ENCODE data around the gene FBXO7. TPM values are rescaled to one million over a fixed set of nuclear protein-coding genes. Genes with fewer than 3 reads are reported as not detected.

The FBXO7 gene
- total RNA-seq, 6 donors from 2014 or later = 69.9 to 115 (median 85.4) TPM

GRCh38 chr22:32487461-32487860 is 12.8 kb downstream of the FBXO7 start:
- H3K27ac ChIP-seq = no peak overlapping the region
- H3K9me3 ChIP-seq = no peaks in the 10 kb centered on the region
- peaks cover 8 to 15% (median 12%) of the 10 kb centered on the region in 4 donors for H3K4me1 ChIP-seq
- DNase-seq (no peak), ATAC-seq (ENCODE audit: low FRiP score in 2 of 2) (no peak)
- 86 to 94% methylated on average over 1 of the region's 1 CpG for WGBS, 2 donors
- TF ChIP-seq POLR2A (IDR thresholded peaks at IDR 0.05) (no peak), EP300 (IDR thresholded peaks at IDR 0.05) (no peak), POLR2AphosphoS5 (IDR thresholded peaks at IDR 0.05) (no peak)
- TF ChIP-seq, protein P1, sequence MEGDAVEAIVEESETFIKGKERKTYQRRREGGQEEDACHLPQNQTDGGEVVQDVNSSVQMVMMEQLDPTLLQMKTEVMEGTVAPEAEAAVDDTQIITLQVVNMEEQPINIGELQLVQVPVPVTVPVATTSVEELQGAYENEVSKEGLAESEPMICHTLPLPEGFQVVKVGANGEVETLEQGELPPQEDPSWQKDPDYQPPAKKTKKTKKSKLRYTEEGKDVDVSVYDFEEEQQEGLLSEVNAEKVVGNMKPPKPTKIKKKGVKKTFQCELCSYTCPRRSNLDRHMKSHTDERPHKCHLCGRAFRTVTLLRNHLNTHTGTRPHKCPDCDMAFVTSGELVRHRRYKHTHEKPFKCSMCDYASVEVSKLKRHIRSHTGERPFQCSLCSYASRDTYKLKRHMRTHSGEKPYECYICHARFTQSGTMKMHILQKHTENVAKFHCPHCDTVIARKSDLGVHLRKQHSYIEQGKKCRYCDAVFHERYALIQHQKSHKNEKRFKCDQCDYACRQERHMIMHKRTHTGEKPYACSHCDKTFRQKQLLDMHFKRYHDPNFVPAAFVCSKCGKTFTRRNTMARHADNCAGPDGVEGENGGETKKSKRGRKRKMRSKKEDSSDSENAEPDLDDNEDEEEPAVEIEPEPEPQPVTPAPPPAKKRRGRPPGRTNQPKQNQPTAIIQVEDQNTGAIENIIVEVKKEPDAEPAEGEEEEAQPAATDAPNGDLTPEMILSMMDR (IDR thresholded peaks at IDR 0.05) = no peak
- no peak overlapping the region for H3K4me3 ChIP-seq
- H3K36me3 ChIP-seq = peaks cover 21 to 87% (median 39%) of the 10 kb centered on the region in 4 donors
- H3K27me3 ChIP-seq = no peaks in the 10 kb centered on the region

- Histone ChIP-seq H3K4me1 (no peaks in the 10 kb centered on the region), H3K36me3 (peaks cover 37 to 100% (median 54%) of the 10 kb centered on the region in 4 donors), H3K4me3 (no peak overlapping the region), H3K27me3 (no peaks in the 10 kb centered on the region), H3K27ac (no peak overlapping the region), H3K9me3 (no peaks in the 10 kb centered on the region)
- TF ChIP-seq EP300 (IDR thresholded peaks at IDR 0.05) (no peak), POLR2AphosphoS5 (IDR thresholded peaks at IDR 0.05) (no peak), POLR2A (IDR thresholded peaks at IDR 0.05) (no peak)
- TF ChIP-seq, protein P1 (IDR thresholded peaks at IDR 0.05) = no peak
- no peak for DNase-seq
- 97 to 98% methylated on average over 2 of the region's 2 CpGs for WGBS, 2 donors
- no peak for ATAC-seq (ENCODE audit: low FRiP score in 2 of 2)
Observed at GRCh38 chr22:32489377-32489776, 14.8 kb downstream of the FBXO7 start.

- H3K9me3 ChIP-seq = no peaks in the 10 kb centered on the region
- H3K27me3 ChIP-seq = no peaks in the 10 kb centered on the region
- 94 to 98% methylated on average over 6 of the region's 6 CpGs for WGBS, 2 donors
- H3K4me3 ChIP-seq = no peak overlapping the region
- no peak for DNase-seq
- no peak for TF ChIP-seq POLR2A (IDR thresholded peaks at IDR 0.05)
- TF ChIP-seq POLR2AphosphoS5 (IDR thresholded peaks at IDR 0.05) = no peak
- no peak for TF ChIP-seq EP300 (IDR thresholded peaks at IDR 0.05)
- TF ChIP-seq, protein P1 (IDR thresholded peaks at IDR 0.05) = no peak
- no peak overlapping the region for H3K27ac ChIP-seq
- H3K4me1 ChIP-seq = no peaks in the 10 kb centered on the region
- ATAC-seq (ENCODE audit: low FRiP score in 2 of 2) = no peak
- peaks cover 36 to 100% (median 53%) of the 10 kb centered on the region in 4 donors for H3K36me3 ChIP-seq
Observed at GRCh38 chr22:32490279-32490678, 15.7 kb downstream of the FBXO7 start.

GRCh38 chr22:32492111-32492510 is 17.5 kb downstream of the FBXO7 start:
- TF ChIP-seq EP300 (IDR thresholded peaks at IDR 0.05) (no peak), POLR2AphosphoS5 (IDR thresholded peaks at IDR 0.05) (no peak), POLR2A (IDR thresholded peaks at IDR 0.05) (no peak)
- TF ChIP-seq, protein P1 (IDR thresholded peaks at IDR 0.05) = no peak
- no peak overlapping the region for H3K27ac ChIP-seq
- H3K4me3 ChIP-seq = no peak overlapping the region
- H3K4me1 ChIP-seq = no peaks in the 10 kb centered on the region
- no peaks in the 10 kb centered on the region for H3K27me3 ChIP-seq
- no peak for ATAC-seq (ENCODE audit: low FRiP score in 2 of 2)
- H3K9me3 ChIP-seq = no peaks in the 10 kb centered on the region
- 81 to 83% methylated on average over 2 of the region's 2 CpGs for WGBS, 2 donors
- DNase-seq = no peak
- peaks cover 37 to 100% (median 54%) of the 10 kb centered on the region in 4 donors for H3K36me3 ChIP-seq

DNA sequence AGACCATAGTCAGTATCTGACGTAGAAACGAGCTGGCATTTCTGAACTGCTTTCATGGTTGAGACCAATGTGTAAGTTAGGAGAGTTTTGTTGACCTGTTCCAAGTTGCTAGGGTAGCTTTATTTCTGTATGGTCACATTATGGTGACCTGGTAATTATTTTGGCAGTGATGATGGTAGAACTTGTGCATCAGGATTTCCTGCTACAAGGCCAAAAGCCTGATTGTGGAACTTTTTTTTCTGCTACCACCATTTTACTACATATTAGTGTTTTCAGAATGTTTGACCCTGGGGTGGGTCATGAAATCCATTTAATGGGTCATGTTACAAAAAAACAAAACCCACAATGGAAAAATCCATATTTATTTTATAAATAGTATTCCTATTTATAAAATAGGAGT is 18.9 kb downstream of the FBXO7 start:
- Histone ChIP-seq H3K27me3 (no peaks in the 10 kb centered on the region), H3K4me3 (no peak overlapping the region), H3K4me1 (no peaks in the 10 kb centered on the region), H3K36me3 (peaks cover 44 to 100% (median 65%) of the 10 kb centered on the region in 4 donors), H3K9me3 (no peaks in the 10 kb centered on the region), H3K27ac (no peak overlapping the region)
- TF ChIP-seq, protein P1 (IDR thresholded peaks at IDR 0.05) = no peak
- TF ChIP-seq POLR2AphosphoS5 (IDR thresholded peaks at IDR 0.05) (no peak), EP300 (IDR thresholded peaks at IDR 0.05) (no peak), POLR2A (IDR thresholded peaks at IDR 0.05) (no peak)
- WGBS, 2 donors = 67 to 76% methylated on average over 2 of the region's 2 CpGs
- no peak for ATAC-seq (ENCODE audit: low FRiP score in 2 of 2)
- no peak for DNase-seq

Measured in upper lobe of left lung (tissue), 6 donors.